Esophagus muscularis mucosa (tissue), 4 donors: Measurements from ENCODE around the gene CMTM1. TPM values are rescaled to one million over a fixed set of nuclear protein-coding genes. Genes with fewer than 3 reads are reported as not detected.
A peak's percentile ranks its signal among the peaks of the same experiment; 100 is the strongest.

Experiments
- DNase-seq: peaks from one replicate; pipeline ENCODE4 v3.0.0-alpha.2; 2017; ENCODE audit errors: extremely low spot score
- H3K27ac ChIP-seq, 4 donors: fragments of 200-600 bp; sonication (generic); replicated peaks in 1 of 4; 1 replicate in 3 of 4; 2 replicates in 1 of 4; pipeline ENCODE4 v1.5.1; 2016 to 2019; ENCODE audit warnings: mild to moderate bottlenecking in 1 of 4
- H3K27me3 ChIP-seq, 4 donors: fragments of 200-600 bp; sonication (generic); one replicate each; pipeline versions ENCODE4 v1.5.1 to v1.6.0; 2016 to 2019
- H3K36me3 ChIP-seq, 4 donors: fragments of 200-600 bp; sonication (generic); one replicate each; pipeline ENCODE4 v1.5.1; 2016 to 2019
- H3K4me1 ChIP-seq, 4 donors: fragments of 200-600 bp; sonication (generic); one replicate each; pipeline ENCODE4 v1.5.1; 2016 to 2019
- H3K4me3 ChIP-seq, 4 donors: fragments of 200-600 bp; sonication (generic); 1 replicate in 2 of 4; 2 replicates in 2 of 4; pipeline ENCODE4 v1.5.1; 2016 to 2019; ENCODE audit warnings: mild to moderate bottlenecking in 4 of 4, moderate library complexity in 1 of 4
- H3K9me3 ChIP-seq, 4 donors: fragments of 200-600 bp; sonication (generic); 1 replicate in 3 of 4; 2 replicates in 1 of 4; pipeline ENCODE4 v1.5.1; 2016 to 2019
- EP300 ChIP-seq: sonication (generic); formaldehyde crosslinking; IDR thresholded peaks from one replicate; pipeline ENCODE4 v1.6.1; 2017; ENCODE audit warnings: antibody characterized with exemption
- POLR2A ChIP-seq: fragments of 450-650 bp; IDR thresholded peaks from one replicate; pipeline ENCODE4 v1.6.1; 2017; ENCODE audit warnings: antibody characterized with exemption, moderate library complexity, mild to moderate bottlenecking, low read depth
- POLR2AphosphoS5 ChIP-seq, 2 donors: sonication (generic); formaldehyde crosslinking; IDR thresholded peaks; one replicate each; pipeline ENCODE4 v1.6.1; 2017; ENCODE audit warnings: antibody characterized with exemption in 2 of 2
- WGBS: methylation state at CpG from one replicate; pipeline ENCODE4 v1.1.5; 2018; 5-methylcytosine and 5-hydroxymethylcytosine counted together
- intact Hi-C: fragments of 100-400 bp; cut with DNase I; formaldehyde crosslinking; loops from one replicate; pipeline ENCODE4 v1.15.1; 2023
- total RNA-seq, 4 donors: library from RNA; depleted of rRNA; stranded (reverse); fragments of >200 nt; gene quantifications; one replicate each; pipeline versions ENCODE4 v1.1.0 to v1.2.1, GENCODE V29; 2016
- TF ChIP-seq, protein P1 (sequence below), 3 experiments: fragments of 200-600 bp in 2 of 3; fragments of 450-650 bp in 1 of 3; sonication (generic) in 2 of 3; IDR thresholded peaks; one replicate each; pipeline ENCODE4 v1.5.1; 2017 to 2019; ENCODE audit warnings: antibody characterized with exemption in 3 of 3, mild to moderate bottlenecking in 2 of 3, moderate library complexity in 1 of 3

Gene CMTM1, protein sequence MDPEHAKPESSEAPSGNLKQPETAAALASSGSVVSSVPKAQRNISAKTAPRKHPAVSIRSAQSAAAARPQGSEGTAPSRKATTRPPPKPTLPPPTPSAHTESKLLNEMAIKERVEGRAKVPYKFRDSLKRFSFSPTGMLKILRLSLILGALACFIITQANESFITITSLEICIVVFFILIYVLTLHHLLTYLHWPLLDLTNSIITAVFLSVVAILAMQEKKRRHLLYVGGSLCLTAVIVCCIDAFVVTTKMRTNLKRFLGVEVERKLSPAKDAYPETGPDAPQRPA
- 1 to 10 TPM in 3 of 4 donors, not detected in 1; 1.4 to 2.0 (median 1.7) TPM for total RNA-seq

DNA sequence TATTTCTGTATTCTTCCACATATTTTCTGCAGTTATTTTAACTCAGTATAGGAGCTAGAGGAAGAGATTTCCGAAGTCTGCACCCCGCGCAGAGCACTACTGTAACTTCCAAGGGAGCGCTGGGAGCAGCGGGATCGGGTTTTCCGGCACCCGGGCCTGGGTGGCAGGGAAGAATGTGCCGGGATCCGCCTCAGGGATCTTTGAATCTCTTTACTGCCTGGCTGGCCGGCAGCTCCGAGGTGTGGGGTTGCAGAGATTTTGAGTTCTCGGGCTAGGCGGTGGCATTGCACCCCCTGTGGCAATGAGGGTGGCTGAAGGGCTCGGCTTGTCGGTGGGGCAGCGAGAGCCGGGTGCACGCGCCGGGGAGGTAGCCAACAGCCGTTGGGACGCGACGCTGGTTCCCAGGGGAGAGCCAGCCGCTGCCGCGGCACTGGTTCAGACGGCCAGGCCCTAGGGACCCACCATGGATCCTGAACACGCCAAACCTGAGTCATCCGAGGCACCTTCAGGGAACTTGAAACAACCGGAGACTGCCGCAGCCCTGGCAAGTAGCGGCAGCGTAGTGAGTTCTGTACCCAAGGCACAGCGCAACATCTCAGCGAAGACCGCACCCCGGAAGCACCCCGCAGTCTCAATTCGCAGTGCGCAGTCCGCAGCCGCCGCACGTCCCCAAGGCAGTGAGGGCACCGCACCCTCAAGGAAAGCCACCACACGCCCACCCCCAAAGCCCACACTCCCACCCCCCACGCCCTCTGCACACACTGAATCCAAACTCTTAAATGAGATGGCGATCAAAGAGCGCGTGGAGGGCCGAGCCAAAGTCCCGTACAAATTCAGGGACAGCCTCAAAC lies at the start of gene CMTM1:
CMTM1 (plus strand) TSS at position 389 of the 851 bp plus-strand sequence; CDS start at position 464, 75 bp downstream.
- Histone ChIP-seq H3K27me3 (no peaks in the 10 kb centered on the region), H3K4me1 (peaks cover 0 to 17% (median 10%) of the 10 kb centered on the region in 4 donors), H3K4me3 (no peak within 1 kb of the TSS), H3K36me3 (peaks cover 11 to 29% (median 17%) of the 10 kb centered on the region in 4 donors), H3K9me3 (no peaks in the 10 kb centered on the region), H3K27ac (no peak within 1 kb of the TSS)
- WGBS, result 92% methylated on average over 42 of the region's 54 CpGs
- no peak for TF ChIP-seq POLR2A
- TF ChIP-seq POLR2AphosphoS5 (IDR thresholded peaks at IDR 0.05), result no peak
- no peak for TF ChIP-seq EP300
- TF ChIP-seq, protein P1, sequence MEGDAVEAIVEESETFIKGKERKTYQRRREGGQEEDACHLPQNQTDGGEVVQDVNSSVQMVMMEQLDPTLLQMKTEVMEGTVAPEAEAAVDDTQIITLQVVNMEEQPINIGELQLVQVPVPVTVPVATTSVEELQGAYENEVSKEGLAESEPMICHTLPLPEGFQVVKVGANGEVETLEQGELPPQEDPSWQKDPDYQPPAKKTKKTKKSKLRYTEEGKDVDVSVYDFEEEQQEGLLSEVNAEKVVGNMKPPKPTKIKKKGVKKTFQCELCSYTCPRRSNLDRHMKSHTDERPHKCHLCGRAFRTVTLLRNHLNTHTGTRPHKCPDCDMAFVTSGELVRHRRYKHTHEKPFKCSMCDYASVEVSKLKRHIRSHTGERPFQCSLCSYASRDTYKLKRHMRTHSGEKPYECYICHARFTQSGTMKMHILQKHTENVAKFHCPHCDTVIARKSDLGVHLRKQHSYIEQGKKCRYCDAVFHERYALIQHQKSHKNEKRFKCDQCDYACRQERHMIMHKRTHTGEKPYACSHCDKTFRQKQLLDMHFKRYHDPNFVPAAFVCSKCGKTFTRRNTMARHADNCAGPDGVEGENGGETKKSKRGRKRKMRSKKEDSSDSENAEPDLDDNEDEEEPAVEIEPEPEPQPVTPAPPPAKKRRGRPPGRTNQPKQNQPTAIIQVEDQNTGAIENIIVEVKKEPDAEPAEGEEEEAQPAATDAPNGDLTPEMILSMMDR (IDR thresholded peaks at IDR 0.05), result no peak
- no peak for DNase-seq
- intact Hi-C loops, result no loop called here

DNA sequence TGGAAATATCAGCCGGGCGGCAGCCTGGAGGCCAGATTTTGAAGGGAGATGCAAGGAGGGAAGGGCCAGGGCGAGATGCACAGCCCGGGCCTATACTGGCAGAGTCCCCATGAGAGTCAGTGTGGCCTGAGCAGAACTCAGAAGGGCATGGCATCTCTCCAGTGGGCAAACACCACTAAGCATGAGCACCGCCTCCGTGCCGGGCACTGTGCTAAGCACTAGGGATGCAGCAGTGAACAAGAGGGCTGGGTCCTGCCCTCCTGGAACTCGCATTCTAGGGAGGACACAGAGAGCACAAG lies 49.8 kb upstream of the CMTM1 start:
- Histone ChIP-seq H3K36me3 (peaks cover 0 to 44% (median 23%) of the 10 kb centered on the region in 4 donors), H3K27me3 (no peaks in the 10 kb centered on the region), H3K4me1 (peaks cover 73 to 85% (median 82%) of the 10 kb centered on the region in 4 donors), H3K9me3 (no peaks in the 10 kb centered on the region), H3K4me3 (peak overlapping the region in 2 of 4 donors; percentile 24 to 34), H3K27ac (peak overlapping the region; percentile 81 to 94 (median 89))
- DNase-seq, result no peak
- WGBS, result 8% methylated on average over 7 of the region's 8 CpGs
- TF ChIP-seq, protein P1 (IDR thresholded peaks at IDR 0.05), result no peak
- TF ChIP-seq POLR2AphosphoS5 (IDR thresholded peaks at IDR 0.05), result no peak
- no peak for TF ChIP-seq EP300
- TF ChIP-seq POLR2A, result no peak
- intact Hi-C loops, result no loop called here

- peak overlapping the region; percentile 21 to 49 (median 26) for H3K4me3 ChIP-seq
- no peaks in the 10 kb centered on the region for H3K27me3 ChIP-seq
- TF ChIP-seq EP300 (peak; percentile 48), POLR2AphosphoS5 (IDR thresholded peaks at IDR 0.05) (peak; percentile 85 to 88), POLR2A (no peak)
- TF ChIP-seq, protein P1 (IDR thresholded peaks at IDR 0.05), result no peak
- DNase-seq, result peak; percentile 100
- intact Hi-C loops, result no loop called here
- H3K4me1 ChIP-seq, result peaks cover 73 to 85% (median 82%) of the 10 kb centered on the region in 4 donors
- peaks cover 0 to 43% (median 23%) of the 10 kb centered on the region in 4 donors for H3K36me3 ChIP-seq
- peak overlapping the region; percentile 81 to 94 (median 89) for H3K27ac ChIP-seq
- no peaks in the 10 kb centered on the region for H3K9me3 ChIP-seq
- 17% methylated on average over 15 of the region's 15 CpGs for WGBS
These were observed 49.2 kb upstream of the CMTM1 start for GRCh38 chr16:66516808-66517585.

- no peaks in the 10 kb centered on the region for H3K27me3 ChIP-seq
- no peak for DNase-seq
- peaks cover 71 to 85% (median 82%) of the 10 kb centered on the region in 4 donors for H3K4me1 ChIP-seq
- TF ChIP-seq, protein P1 (IDR thresholded peaks at IDR 0.05), result no peak
- TF ChIP-seq POLR2AphosphoS5 (IDR thresholded peaks at IDR 0.05) (no peak), POLR2A (no peak), EP300 (no peak)
- no peaks in the 10 kb centered on the region for H3K9me3 ChIP-seq
- intact Hi-C loops, result no loop called here
- peaks cover 0 to 40% (median 21%) of the 10 kb centered on the region in 4 donors for H3K36me3 ChIP-seq
- WGBS, result 71% methylated on average over 5 of the region's 8 CpGs
- peak overlapping the region in 3 of 4 donors; percentile 21 to 49 (median 24) for H3K4me3 ChIP-seq
- H3K27ac ChIP-seq, result peak overlapping the region; percentile 81 to 94 (median 89)
These were observed 48.5 kb upstream of the CMTM1 start for GRCh38 chr16:66517586-66518263.
